Left ventricle myocardium inferior (tissue), 1 donor: Measurements from ENCODE around the gene WDR86. TPM values are rescaled to one million over a fixed set of nuclear protein-coding genes. Genes with fewer than 3 reads are reported as not detected.
A peak's percentile ranks its signal among the peaks of the same experiment; 100 is the strongest.

ENCODE experiments used
- DNase-seq: peaks from one replicate; pipeline ENCODE4 v3.0.0-alpha.2; 2020
- H3K27ac ChIP-seq: fragments of 200-600 bp; replicated peaks from 2 replicates; pipeline ENCODE4 v1.8.0; 2021
- H3K27me3 ChIP-seq: fragments of 200-600 bp; 2 replicates; pipeline ENCODE4 v1.8.0; 2021; ENCODE audit warnings: low read depth
- H3K36me3 ChIP-seq: fragments of 200-600 bp; 2 replicates; pipeline ENCODE4 v1.8.0; 2021
- H3K4me1 ChIP-seq: fragments of 200-600 bp; 2 replicates; pipeline ENCODE4 v1.8.0; 2021
- H3K4me3 ChIP-seq: fragments of 200-600 bp; 2 replicates; pipeline ENCODE4 v1.8.0; 2021; ENCODE audit warnings: mild to moderate bottlenecking, moderate library complexity
- H3K9me3 ChIP-seq: fragments of 200-600 bp; replicated peaks from 2 replicates; pipeline ENCODE4 v1.8.0; 2021
- intact Hi-C: fragments of 100-400 bp; cut with micrococcal nuclease; formaldehyde crosslinking; loops from one replicate; pipeline ENCODE4 v1.11.0; 2022
- total RNA-seq: library from RNA; stranded (reverse); fragmentation: NEBNext Ultra II Directional; extraction: Animal tissue kit (Norgen Biotek cat#: 25700); gene quantifications from one replicate; pipeline ENCODE4 v1.2.1, GENCODE V29; 2021
- TF ChIP-seq, protein P1 (sequence below): fragments of 200-600 bp; IDR thresholded peaks from 2 replicates; pipeline ENCODE4 v1.8.0; 2021; ENCODE audit warnings: antibody characterized with exemption, mild to moderate bottlenecking, borderline replicate concordance
- donor health status: DM: no; HTN: yes; CAD: no; lungs with severe emphysema.

WDR86 gene
- total RNA-seq, 1 donor from 2014 or later, result 0.16 TPM

DNA sequence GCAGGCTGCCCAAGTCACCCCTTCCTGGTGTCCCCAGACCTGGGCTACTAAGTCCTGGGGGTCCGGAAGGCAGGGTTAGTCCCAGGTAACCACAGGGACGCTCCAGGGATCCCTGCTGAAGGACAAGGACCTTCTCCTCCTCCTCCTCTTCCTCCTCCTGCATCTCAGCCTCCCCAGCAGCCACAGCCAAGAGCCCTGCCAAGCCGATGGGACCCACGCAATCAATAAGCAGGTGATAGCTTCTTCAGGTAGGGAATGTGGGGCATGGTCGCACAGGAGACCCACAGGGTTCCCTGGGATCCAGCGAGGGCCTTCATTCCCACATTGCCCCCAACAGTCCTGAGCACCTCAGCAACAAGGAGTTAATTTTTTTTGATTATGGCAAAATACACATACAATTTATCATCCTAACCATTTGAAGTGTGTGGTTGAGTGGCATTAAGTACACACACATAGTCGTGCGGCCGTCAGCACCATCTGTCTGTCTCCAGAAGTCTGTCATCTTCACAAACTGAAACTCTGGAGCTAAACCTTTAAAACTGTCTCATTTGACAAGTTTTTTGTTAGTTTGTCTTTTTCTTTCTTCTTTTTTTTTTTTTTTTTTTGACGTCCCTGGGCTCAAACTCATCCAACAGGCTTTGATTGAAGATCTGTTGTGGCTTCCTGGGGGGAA is 18.0 kb upstream of the WDR86 start:
- Histone ChIP-seq H3K36me3 (no peaks in the 10 kb centered on the region), H3K9me3 (no peaks in the 10 kb centered on the region), H3K27ac (no peak overlapping the region), H3K4me1 (peaks cover 5% of the 10 kb centered on the region), H3K4me3 (no peak overlapping the region), H3K27me3 (peaks cover 11% of the 10 kb centered on the region)
- TF ChIP-seq, protein P1, sequence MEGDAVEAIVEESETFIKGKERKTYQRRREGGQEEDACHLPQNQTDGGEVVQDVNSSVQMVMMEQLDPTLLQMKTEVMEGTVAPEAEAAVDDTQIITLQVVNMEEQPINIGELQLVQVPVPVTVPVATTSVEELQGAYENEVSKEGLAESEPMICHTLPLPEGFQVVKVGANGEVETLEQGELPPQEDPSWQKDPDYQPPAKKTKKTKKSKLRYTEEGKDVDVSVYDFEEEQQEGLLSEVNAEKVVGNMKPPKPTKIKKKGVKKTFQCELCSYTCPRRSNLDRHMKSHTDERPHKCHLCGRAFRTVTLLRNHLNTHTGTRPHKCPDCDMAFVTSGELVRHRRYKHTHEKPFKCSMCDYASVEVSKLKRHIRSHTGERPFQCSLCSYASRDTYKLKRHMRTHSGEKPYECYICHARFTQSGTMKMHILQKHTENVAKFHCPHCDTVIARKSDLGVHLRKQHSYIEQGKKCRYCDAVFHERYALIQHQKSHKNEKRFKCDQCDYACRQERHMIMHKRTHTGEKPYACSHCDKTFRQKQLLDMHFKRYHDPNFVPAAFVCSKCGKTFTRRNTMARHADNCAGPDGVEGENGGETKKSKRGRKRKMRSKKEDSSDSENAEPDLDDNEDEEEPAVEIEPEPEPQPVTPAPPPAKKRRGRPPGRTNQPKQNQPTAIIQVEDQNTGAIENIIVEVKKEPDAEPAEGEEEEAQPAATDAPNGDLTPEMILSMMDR, result no peak
- intact Hi-C loops, result no loop called here
- no peak for DNase-seq

DNA sequence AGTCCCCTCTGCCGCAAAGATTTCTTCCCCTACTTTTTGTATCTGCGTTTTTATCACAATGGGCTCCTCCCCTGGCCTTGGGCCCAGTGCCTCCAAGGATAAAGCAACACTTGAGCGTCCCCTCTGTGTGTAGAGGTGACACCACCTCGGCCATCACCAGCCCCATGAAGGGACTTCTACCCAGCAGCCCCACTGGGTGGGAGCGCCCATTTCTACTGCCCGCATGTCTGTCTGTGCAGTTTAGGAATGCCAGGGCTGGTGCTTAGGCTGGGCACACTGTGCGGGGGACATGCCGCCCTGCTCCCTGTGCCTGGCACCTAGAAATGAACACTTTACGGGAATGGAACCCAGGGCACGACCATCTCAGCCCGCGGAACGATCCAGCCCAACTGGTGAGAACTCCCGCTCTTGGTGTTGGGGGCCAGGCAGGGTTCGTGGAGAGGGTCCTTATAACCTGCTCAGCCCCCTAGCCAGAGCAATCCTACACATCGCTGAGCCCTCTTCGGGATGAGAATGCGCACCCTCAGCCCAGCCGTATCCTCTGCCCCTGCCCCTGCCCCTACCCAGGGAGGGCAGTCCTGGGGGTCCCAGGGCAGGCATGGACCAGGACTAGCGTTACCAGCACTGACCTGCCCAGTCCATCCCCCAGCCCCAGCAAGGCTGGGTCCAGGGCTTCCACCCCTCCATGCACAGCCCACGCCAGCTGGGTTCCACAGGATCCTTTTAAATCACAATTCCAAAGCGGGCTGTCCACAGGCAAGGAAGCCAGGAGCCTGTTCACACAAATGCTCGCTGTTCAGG is 17.3 kb upstream of the WDR86 start:
- intact Hi-C loops, result no loop called here

DNA sequence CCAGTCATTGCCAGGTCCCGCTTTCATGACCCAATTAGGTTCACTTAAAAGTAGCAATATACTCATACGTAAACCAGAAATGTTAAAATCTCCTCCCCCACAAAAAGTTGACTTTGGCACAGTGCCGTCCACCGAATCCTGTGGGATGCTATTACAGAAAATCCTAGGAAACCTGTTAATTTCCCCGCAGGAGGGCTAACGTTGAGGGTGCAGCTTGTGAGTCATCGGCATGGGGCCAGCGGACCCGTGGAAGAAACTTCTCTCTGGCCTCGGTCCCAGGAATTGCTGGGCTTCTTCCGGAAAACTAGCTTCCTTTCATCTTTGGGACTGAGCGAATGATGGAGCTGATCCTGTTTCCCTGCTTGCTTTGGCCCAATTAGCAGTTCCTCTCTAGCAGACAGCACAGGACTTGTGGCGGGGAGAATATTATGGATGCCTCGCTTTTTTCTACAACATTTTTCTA is 16.6 kb upstream of the WDR86 start:
- TF ChIP-seq, protein P1, result no peak
- Histone ChIP-seq H3K4me3 (peak overlapping the region; percentile 15), H3K27me3 (peaks cover 7% of the 10 kb centered on the region), H3K9me3 (no peaks in the 10 kb centered on the region), H3K4me1 (peaks cover 5% of the 10 kb centered on the region), H3K36me3 (no peaks in the 10 kb centered on the region), H3K27ac (peak overlapping the region; percentile 31)
- peak; percentile 63 for DNase-seq
- intact Hi-C loops, result no loop called here

More for the DNA sequence above, 17.3 kb upstream of the WDR86 start:
- H3K4me1 ChIP-seq, result peaks cover 5% of the 10 kb centered on the region
- peaks cover 11% of the 10 kb centered on the region for H3K27me3 ChIP-seq
- no peaks in the 10 kb centered on the region for H3K36me3 ChIP-seq
- no peak overlapping the region for H3K4me3 ChIP-seq
- TF ChIP-seq, protein P1, result no peak
- H3K27ac ChIP-seq, result peak overlapping the region; percentile 31
- H3K9me3 ChIP-seq, result no peaks in the 10 kb centered on the region
- DNase-seq, result no peak

DNA sequence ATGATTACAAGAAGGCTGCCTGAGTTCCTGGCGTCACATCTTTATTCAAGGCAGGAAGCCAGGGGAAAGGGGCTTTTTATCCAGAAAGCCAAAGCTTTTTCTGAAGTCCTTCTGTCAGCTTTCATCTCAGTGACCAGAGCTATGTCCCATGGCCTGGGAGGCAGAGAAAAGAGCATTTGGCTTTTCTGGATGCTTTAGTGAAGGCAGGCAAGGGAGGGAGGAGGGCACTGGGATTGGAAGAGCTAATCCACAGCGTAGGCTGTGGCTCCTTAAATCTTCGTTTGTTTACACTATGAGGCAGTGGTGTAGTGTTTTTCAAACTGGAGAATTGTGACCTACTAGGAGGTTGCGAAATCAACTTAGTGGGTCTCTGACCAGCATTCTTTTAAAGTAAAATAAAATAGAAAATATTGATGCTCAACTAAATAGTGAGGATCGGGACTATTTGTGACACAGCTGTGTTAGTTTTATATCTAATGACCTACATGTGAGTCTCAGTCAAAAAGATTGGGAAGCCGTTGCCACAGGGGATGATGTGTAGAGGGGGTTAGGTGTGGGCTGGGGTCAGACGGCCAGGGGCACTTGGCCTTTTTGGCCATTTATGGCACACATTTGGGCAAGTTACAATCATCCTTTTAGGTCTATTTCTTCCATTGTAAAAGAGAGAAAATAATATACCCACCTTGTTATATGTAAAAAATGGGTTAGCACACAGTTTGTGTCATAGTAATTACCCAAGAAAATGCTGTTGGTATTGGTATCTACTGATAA is 16.0 kb upstream of the WDR86 start:
- no peaks in the 10 kb centered on the region for H3K36me3 ChIP-seq
- intact Hi-C loops, result no loop called here
- DNase-seq, result no peak
- peaks cover 7% of the 10 kb centered on the region for H3K27me3 ChIP-seq
- H3K4me1 ChIP-seq, result peaks cover 5% of the 10 kb centered on the region
- H3K4me3 ChIP-seq, result peak overlapping the region; percentile 15
- no peaks in the 10 kb centered on the region for H3K9me3 ChIP-seq
- TF ChIP-seq, protein P1, result no peak
- H3K27ac ChIP-seq, result peak overlapping the region; percentile 31

DNA sequence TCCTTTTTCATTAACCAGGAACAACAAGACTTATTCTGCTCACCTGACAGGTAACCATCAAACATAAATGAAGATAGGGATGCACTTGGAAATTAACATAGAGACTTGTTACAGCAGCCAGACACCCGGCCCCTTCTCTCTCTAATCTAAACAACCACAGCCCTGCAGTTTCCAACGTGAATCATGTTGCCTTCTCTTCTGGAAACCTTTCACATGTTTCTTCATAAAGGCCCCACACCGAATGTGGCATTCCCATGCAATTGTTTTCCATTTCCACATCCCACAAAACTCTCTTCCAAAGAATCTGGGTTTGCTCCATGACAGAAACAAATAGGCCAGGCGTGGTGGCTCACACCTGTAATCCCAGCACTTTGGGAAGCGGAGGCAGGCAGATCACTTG is 15.0 kb upstream of the WDR86 start:
- H3K36me3 ChIP-seq, result no peaks in the 10 kb centered on the region
- peaks cover 6% of the 10 kb centered on the region for H3K9me3 ChIP-seq
- peaks cover 5% of the 10 kb centered on the region for H3K4me1 ChIP-seq
- DNase-seq, result no peak
- TF ChIP-seq, protein P1, result no peak
- H3K27me3 ChIP-seq, result peaks cover 11% of the 10 kb centered on the region
- no peak overlapping the region for H3K4me3 ChIP-seq
- no peak overlapping the region for H3K27ac ChIP-seq
- intact Hi-C loops, result no loop called here
